HG02973 (cell line): ENCODE results near the gene SF3A1.
"Not testable (repeated sequence)": the region's sequence is repeated elsewhere in the genome, so short reads cannot be mapped to it uniquely, and the experiment has no call there.

Experiments
- ATAC-seq: cut with Tn5 transposase; IDR thresholded peaks from one replicate; pipeline ENCODE4 v1.9.1; 2021; ENCODE audit warnings: moderate library complexity; ENCODE audit not compliant: unreplicated experiment

Gene SF3A1, protein sequence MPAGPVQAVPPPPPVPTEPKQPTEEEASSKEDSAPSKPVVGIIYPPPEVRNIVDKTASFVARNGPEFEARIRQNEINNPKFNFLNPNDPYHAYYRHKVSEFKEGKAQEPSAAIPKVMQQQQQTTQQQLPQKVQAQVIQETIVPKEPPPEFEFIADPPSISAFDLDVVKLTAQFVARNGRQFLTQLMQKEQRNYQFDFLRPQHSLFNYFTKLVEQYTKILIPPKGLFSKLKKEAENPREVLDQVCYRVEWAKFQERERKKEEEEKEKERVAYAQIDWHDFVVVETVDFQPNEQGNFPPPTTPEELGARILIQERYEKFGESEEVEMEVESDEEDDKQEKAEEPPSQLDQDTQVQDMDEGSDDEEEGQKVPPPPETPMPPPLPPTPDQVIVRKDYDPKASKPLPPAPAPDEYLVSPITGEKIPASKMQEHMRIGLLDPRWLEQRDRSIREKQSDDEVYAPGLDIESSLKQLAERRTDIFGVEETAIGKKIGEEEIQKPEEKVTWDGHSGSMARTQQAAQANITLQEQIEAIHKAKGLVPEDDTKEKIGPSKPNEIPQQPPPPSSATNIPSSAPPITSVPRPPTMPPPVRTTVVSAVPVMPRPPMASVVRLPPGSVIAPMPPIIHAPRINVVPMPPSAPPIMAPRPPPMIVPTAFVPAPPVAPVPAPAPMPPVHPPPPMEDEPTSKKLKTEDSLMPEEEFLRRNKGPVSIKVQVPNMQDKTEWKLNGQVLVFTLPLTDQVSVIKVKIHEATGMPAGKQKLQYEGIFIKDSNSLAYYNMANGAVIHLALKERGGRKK

GRCh38 chr22:30356449-30357235 is at the start of gene SF3A1, which contains the start of gene CCDC157:
Gene SF3A1, minus strand, starts transcription at chr22:30356894. Its CDS starts 102 bp downstream, at chr22:30356792.
Gene CCDC157, plus strand, starts transcription at chr22:30357007. Its CDS starts 8,994 bp downstream, at chr22:30366001.
- ATAC-seq = peak; percentile 90

DNA sequence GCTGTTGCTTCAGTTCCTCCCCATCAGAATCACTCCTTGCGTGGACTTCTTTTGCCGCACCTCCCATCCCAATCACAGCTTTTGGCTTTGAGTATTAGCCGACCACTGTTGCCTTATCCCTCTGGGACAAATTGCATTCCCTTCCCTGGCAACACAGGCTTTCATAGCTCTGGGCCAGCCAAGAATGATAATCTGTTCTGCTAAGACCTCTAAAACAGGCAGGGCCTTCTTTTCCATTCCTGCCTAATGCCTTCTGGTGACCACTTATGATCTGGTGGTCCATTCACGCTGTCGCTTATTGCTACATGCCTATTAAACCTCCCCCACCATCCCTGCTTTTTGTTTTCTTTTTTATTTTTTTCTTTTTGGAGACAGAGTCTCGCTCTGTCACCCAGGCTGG is 49.7 kb upstream of the SF3A1 start:
- no peak for ATAC-seq

DNA sequence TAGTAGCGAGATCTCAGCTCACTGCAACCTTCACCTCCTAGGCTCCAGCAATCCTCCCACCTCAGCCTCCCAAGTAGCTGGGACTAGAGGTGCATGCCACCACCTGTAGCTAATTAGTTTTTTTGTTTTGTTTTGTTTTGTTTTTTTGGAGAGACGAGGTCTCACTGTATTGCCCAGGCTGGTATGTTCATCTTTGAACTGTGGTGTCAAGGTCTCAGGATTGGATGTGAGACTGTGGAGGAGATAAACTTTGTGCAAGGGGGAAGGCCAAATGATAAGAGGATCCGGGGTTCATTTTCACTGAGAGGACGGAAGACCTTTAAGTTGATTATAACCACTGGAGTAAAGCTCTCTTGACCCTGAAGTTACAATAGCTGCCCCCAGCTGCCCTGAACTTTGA is 49.0 kb upstream of the SF3A1 start:
- no peak for ATAC-seq

GRCh38 chr22:30404307-30404706 is 47.6 kb upstream of the SF3A1 start:
- ATAC-seq = no peak

DNA sequence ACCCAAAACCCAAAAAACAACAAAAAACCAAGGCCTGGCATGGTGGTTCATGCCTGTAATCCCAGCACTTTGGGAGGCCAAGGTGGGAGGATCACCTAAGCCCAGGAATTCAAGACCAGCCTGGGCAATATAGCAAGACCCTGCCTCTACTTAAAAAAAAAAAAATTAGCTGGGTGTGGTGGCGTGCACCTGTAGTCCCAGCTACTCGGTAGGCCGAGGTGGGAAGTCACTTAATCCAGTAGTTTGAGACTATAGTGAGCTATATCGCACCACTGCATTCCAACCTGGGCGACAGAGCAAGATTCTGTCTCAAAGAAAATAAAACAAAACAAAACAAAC is 46.0 kb upstream of the SF3A1 start:
- not testable (repeated sequence) for ATAC-seq

DNA sequence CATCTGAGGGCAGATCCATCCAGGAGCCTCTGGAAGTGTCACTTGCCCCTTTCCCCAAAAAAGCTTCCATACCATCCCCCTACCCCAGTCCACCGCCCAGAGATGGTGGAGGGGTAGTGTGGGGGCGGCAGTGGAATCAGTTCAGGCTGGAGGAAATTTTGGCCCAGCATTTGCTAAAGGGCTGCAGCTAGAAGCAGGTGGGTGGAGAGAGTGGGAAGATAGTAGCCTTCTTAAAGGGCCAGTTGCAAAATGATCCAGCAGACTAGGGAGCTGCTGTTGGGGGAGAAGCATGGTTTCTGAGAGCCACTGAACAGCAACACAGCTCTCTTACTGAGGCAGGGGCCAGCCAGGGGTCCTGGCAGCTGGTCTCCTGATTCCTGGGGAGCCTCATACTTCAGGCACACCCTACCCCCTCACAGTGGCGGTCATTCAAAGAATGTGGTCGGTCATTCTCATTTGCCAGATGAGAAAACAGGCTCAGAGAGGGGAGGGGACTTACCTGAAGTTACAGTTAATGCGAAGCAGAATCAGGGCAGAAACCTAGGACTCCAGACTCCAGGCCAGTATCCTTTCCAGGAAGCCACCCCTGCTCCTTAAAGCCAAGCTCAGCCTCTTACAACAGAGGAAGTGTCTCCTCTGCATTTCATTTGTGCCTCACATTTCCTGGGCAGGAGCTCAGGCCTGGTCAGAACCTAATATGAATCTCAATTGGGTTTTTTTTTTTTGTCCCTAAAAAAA is 45.5 kb upstream of the SF3A1 start:
- no peak for ATAC-seq

DNA sequence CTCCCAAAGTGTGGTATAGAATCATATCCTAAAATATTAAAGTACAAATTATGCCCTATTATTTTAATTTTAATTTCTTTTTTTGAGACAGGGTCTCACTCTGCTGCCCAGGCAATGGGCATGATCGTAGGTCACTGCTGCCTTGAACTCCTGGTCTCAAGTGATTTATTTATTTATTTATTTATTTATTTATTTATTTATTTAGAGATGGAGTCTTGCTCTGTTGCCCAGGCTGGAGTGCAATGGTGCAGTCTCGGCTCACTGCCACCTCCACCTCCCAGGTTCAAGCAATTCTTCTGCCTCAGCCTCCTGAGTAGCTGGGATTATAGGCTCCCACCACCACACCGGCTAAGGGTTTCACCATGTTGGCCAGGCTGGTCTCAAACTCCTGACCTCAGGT is 44.3 kb upstream of the SF3A1 start:
- not testable (repeated sequence) for ATAC-seq

DNA sequence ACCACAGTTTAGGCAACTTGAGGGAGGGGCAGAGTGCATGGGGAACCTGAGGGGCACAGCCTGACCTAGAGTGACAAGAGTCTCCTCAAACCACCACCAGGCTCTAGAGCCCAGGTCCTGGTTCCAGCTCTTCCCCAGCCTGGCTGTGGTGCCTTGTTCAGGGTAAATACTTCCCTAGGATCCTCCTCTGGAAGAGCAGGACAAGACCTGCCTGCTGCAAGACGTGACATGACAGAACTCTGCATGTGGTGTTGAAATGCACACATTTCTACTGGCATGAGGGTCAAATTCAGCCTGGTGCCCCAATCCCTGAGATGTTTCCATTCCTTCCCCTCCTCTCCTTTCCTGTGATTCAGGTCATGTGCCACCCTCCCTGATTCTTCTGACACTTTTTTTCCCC is 43.5 kb upstream of the SF3A1 start:
- no peak for ATAC-seq

GRCh38 chr22:30399718-30400117 is 43.0 kb upstream of the SF3A1 start:
- no peak for ATAC-seq

DNA sequence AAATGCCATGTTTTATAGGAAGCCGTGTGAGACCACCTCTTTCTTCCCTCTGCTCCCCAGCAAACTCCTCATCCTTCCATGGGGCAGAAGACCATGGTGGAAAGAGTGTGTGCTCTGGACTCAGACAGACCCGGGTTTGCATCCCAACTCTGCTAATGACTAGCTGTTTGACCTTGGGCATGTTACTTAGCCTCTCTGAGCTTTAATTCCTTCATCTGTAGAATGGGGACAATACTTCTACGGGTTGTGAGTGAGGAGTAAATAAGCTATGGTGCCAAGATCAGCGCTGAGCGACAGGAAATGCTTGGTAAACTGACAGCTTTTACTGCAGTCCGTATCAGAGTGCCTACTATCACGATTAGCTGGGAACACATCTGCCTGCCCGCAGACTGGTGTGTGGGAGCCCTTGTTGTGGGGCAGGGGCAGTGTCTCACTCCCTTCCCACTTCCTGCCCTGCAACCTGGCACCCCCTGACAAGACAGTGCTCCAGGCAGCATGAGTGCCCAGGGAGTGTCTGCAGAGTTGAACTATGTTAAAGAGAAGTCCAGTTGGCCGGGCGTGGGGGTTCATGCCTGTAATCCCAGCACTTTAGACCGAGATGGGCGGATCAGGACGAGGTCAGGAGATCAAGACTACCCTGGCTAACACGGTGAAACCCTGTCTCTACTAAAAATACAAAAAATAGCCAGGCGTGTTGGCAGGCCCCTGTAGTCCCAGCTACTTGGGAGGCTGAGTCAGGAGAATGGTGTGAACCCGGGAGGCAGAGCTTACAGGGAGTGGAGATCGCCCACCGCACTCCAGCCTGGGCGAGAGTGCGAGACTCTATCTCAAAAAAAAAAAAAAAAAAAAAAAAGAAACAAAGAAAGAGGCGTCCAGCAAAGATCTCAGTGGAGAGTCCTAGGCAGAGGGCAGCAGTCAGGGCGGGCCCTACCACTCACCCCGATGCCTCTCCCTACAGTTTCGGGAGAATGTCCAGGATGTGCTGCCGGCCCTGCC is 42.3 kb upstream of the SF3A1 start:
- no peak for ATAC-seq

GRCh38 chr22:30397656-30398635 is 41.3 kb upstream of the SF3A1 start:
- ATAC-seq = no peak

GRCh38 chr22:30396871-30397655 is 40.4 kb upstream of the SF3A1 start, which contains the start of gene SEC14L2:
Gene SEC14L2, plus strand, starts transcription at chr22:30397018. Its CDS starts 99 bp downstream, at chr22:30397117.
- no peak for ATAC-seq

DNA sequence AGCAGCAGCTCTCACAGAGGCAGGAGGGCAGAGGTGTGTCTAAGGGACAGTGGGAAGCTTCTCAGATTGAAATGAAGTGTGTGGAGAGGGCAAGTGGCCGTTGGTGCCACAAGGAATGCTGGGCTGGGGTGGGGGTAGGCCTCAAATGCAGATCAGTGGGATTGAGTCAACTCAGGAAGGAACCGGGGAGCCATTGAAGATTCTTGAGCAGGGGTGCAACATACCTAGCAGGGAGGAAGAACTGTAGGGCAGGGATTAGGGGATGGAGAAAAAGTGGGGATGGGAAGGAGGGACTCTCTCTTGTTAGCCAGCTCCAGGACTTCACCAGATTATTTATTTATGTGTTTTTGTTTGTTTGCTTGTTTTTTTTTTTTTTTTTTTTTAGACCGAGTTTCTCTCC is 37.2 kb upstream of the SF3A1 start:
- ATAC-seq = no peak

DNA sequence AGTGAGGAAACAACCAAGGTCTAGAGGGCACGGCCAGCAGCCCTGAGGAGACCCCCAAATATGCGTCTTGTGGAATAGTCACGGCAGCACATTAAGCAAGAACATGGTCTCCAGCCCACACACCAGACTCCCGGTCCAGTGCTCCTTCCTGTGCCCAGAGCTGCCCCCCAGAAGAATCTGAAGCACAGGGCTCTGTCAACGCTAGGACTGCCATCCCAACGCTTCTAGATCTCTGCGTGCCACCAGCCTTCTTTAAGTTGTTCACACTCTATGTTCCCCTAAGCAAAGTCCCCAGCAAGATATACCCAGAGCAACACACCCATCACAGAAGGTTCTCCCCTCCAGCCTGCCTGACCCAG is 36.6 kb upstream of the SF3A1 start:
- no peak for ATAC-seq

DNA sequence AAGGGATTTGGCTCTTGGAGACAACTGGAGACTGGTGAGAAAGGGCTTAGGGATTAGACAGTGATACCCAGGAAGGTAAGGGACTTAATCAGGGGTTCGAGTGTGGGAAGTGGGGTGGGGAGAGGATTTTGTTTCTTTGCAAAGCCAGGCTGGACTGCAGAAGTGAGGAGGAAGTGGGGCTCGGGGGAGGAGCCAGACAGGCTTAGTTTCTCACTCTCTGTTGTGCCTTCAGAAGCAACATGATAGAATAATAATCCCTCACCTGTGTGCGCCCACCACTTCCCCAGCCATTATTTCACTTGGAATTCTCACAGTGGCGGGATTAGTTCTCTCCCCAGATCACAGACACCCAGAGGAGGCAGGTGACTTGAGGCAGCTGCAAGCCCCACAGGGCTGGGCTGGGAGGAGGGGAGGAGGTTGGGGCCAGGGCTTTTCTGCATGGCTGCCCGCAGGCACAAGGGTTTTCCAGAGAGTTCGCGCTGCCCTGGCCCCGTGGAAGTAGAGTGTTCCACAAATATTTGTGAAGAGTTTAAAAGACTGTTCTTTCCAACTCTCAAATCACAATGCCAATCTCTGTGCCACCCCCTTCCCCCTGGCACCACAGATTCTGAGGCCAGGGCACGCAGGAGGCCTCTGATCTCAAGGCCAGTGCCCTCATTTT is 36.1 kb upstream of the SF3A1 start:
- no peak for ATAC-seq

DNA sequence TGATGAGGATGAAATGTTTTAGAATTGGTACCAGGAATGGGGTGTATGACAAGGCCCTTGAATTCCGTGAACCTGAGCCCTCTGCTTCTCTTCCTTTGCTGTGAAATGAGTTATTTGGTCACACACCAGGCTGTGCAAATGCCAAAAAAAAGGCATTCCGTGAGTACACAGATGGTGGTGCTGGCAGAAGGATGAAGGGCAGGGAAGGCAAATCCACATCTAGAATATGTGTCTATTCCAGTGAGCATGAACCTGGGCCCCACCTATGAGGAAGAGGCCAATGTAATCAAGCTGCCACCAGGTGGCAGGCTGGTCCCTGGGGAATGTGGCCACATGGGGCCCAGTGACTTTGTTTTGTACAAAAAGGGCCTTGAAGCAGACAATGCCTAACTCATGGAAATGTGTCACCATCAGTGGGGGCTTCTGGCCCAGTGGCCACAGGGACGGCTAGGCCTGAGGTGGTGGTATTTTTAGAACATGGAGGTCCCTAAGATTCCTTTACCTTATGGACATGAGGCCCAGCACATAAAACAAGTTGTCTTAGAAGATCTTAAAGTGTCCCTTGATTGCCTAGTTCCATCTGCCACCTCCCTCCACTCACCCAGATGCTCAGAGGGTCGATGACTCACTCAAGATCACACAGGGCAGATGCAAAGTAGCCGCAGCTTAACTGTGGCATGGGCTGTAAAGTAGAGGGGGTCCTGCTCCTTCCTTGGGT is 34.4 kb upstream of the SF3A1 start:
- no peak for ATAC-seq
